Activated T-cell treated with anti-CD3 and anti-CD28 coated beads for 4 hours (primary cell): ENCODE results near the gene CDK14.

ENCODE experiments used
- DNase-seq: peaks from one replicate; pipeline ENCODE4 v3.0.0-alpha.2; 2020

Gene CDK14

DNA sequence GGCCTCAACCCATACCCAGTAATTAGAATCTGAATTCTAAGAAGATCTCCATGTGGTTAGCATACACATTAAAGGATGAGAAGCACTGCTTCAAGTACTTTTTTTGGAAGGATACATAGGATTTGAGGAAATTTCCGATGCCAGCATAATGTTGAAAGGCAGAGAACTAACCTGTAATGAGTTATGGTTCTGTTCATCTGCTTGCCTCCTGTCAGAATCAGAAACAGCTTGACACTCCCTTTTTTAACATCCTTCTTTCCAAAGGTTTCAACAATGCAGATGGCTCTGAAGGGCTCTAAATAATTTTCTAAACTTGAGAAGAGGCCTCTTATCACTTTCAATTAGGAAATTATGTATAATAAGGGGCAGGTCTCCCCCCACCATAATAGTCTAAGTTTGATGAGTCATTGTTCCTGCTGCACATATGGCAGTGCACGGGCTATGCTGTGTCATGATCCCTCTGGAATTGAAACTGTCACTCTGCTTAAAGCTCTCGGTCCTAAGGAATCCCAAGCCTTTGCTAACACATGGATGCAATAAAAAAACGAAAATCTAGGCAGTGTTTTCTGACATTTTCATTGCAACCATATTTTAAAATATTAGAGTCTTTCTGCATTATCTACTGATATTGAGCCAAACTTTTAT lies 376.9 kb downstream of the CDK14 start:
- no peak for DNase-seq

- no peak for DNase-seq
These were observed 380.9 kb downstream of the CDK14 start for GRCh38 chr7:90977056-90977455.

DNA sequence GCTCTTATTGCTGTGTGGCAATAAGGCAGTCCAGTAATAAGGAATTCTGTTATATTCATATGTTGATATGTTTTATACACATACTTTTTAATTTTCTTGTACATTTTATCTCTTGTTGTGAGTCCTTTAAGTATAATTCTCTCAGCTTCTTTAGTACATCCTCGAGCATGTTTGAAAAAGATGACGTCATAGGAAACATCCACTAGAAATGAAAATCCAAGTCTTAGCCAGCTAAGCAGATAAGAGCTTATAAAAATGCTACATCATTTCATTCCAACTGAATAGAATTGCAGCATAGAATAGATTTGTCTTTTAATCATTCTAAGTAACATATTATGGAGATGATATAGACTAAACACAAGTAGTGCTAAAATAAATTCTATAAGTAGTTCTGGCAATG lies 384.4 kb downstream of the CDK14 start:
- DNase-seq = no peak

DNA sequence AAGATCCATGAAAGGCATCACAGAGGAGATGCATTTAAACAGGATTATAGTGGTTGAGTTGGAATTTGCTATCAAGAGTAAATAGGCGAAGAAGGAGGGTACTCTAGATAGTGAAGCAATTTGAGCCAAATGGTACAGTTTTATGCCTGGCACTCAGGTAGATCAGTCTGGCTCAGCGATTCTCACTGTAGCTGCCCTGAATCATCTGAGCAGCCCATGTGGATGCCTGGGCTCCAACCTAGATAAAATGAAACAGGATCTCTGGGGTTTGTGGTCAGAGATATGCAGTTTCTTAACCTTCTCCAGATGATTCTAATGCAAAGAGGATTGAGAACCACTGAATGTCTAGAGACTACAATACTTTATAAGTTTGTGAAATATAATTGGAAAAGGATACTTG lies 386.1 kb downstream of the CDK14 start:
- no peak for DNase-seq

- no peak for DNase-seq
These were observed 388.6 kb downstream of the CDK14 start for GRCh38 chr7:90984692-90985091.

GRCh38 chr7:90988516-90988915 lies 392.4 kb downstream of the CDK14 start:
- no peak for DNase-seq

GRCh38 chr7:90988996-90989765 lies 393.1 kb downstream of the CDK14 start:
- no peak for DNase-seq

- DNase-seq = no peak
These were observed 398.0 kb downstream of the CDK14 start for GRCh38 chr7:90994121-90994520.

- no peak for DNase-seq
These were observed 398.5 kb downstream of the CDK14 start for GRCh38 chr7:90994601-90995000.

DNA sequence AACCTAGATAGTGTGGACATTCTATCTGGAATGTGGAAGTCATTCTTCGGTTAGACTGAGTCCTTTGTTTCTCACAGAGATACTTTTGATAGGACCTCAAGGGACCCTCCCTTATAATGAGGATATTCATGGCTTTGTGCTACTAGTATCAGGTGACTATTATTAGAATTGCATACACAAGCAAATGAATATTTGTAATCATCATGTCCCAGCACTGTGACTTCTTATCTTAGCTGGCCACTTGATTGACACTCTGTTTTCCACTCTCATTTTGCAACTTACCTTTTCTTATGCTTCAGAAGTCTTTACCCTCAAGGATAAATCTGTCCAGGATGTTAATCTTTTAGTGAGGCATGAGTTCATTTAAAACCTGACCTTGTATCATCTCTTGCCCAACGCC lies 399.9 kb downstream of the CDK14 start:
- no peak for DNase-seq

DNA sequence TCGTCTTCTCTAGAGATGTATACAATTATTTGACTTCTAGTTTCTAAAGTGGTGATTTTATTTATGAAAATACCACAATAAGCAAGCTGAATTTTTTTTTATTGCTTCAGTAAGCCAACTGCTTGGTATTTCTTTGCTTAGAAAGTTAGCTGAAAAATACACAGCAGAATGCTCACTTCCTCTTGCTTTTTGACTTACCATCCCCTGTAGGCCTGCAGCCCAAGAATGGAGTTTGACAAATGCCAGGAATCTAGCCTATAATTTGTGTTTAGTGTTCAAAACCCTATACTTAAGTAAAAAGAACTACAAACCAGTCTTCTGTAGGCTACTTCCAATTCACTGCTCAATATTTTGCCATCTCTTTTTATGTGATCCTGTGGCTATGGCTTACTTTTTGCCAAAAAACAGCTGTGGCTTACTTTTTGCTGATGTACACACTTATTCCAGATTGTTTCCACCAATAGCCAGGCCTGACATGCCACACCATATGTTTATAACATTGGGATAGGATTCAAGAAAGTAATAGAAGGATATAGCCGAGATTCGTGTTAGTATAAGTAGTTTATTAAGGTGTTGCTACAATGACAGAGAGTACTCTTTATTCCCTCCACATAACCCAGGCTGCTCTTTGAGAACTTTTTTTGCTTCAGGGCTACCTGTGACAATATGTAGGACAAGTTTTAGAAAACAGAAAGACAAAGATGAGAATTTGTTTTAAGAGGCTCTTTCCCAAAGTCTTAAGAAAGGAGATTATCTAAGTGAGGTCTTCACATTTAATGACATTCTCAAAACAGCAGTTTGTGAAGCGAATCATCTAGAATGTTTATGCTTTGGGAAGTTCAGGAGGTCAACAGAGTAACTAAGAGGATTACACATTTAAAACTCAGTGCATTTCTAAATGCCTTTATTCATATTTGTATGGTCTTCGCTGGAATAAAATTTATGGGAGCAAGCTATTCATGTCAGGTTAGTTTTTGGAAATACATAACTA lies 404.2 kb downstream of the CDK14 start:
- DNase-seq = no peak

DNA sequence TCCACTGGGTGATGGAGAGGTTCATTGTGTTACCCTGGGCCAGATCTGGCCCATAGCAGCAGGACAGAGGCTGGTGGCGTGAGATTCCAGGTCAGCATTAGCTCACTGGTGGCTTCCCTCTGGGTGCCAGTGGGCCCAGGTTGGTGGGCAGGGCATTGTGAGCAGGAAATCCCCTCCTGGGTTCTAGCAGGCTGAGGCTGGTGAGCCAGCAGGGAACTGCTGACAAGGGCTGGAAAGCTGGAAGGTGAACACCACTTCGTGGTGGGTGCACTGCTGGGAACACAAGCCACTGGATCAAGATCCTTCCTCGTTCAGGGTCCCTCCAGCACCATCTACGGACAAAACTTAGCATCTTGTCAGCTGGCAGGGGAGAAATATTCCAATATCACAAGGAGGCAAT lies 408.9 kb downstream of the CDK14 start:
- no peak for DNase-seq

- DNase-seq = no peak
These were observed 409.7 kb downstream of the CDK14 start for GRCh38 chr7:91005841-91006240.

GRCh38 chr7:91007371-91007770 lies 411.2 kb downstream of the CDK14 start:
- DNase-seq = no peak

GRCh38 chr7:91013078-91013477 lies 417.0 kb downstream of the CDK14 start:
- DNase-seq = no peak

DNA sequence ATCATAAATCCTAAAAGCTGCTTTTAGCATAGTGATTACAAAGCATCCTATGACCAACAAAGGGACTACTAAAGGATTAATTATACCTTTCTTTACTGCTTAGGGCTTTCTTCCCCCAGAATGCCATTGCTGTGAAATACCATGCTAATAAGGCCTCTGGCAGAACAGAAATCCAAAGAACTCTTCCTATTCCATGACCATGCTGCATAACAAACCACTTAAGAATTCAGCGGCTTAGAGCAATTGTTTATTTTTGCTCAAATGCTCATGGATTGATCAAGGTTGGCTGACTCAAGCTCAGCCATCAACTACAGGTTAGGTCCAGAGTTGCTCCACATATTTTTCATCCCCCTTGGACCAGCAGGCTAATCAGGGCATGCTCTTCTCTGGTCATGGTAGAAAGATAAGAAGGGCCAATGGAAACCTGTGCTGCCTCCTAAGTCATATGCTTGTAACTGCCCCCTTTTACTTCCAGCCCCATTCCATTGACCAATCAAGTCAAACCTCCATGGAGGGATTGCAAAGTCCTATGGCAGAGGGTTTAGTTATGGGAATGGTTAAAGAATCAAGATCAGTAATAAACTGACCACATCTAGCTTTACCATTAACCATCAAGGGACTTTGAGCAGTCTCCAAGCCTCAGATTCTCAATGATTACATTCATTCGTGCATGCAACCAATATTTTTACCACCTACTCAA lies 423.7 kb downstream of the CDK14 start:
- DNase-seq = no peak

- no peak for DNase-seq
These were observed 424.7 kb downstream of the CDK14 start for GRCh38 chr7:91020636-91021385.

- no peak for DNase-seq
These were observed 425.8 kb downstream of the CDK14 start for GRCh38 chr7:91021956-91022355.

- no peak for DNase-seq
These were observed 429.8 kb downstream of the CDK14 start for GRCh38 chr7:91025906-91026390.

DNA sequence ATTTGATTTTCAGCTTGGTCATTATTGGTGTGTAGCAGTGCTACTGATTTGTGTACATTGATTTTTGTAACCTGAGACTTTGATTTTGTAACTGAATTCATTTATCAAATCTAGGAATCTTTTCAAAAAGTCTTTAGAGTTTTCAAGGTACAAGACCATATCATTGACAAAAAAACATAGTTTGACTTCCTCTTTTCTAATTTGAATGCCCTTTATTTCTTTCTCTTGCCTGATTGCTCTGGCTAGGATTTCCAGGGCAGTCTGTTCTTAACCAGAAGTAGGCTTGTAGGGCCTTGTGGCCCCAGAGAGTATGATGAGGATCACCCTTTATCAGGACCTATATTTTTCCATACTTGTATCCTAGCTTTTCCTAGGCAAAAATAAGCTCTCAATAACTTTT lies 433.6 kb downstream of the CDK14 start:
- DNase-seq = no peak

- no peak for DNase-seq
These were observed 434.7 kb downstream of the CDK14 start for GRCh38 chr7:91030680-91031380.
